Activated T-cell treated with anti-CD3 and anti-CD28 coated beads, Interleukin-2, amount 50 U/mL, for 72 hours (primary cell): ENCODE measurements around the gene TRIM65. TPM values are rescaled to one million over a fixed set of nuclear protein-coding genes. Genes with fewer than 3 reads are reported as not detected.

Source experiments
- ATAC-seq, 2 donors: fragments of 150-1000 bp; cut with Tn5 transposase; replicated peaks in 1 of 2; 2 replicates each; pipeline ENCODE4 v1.10.0; 2021; ENCODE audit warnings: moderate library complexity in 2 of 2, mild to moderate bottlenecking in 1 of 2
- DNase-seq, 2 donors: peaks; one replicate each; pipeline ENCODE4 v3.0.0; 2021 to 2022; ENCODE audit warnings: mixed read lengths in 1 of 2
- H3K27ac Mint-ChIP-seq: one replicate; pipeline ENCODE4 v1.8.0; 2022; ENCODE audit warnings: mild to moderate bottlenecking, moderate library complexity, mixed read lengths
- H3K27me3 Mint-ChIP-seq: one replicate; pipeline ENCODE4 v1.8.0; 2022; ENCODE audit warnings: low read depth, mixed read lengths
- H3K36me3 Mint-ChIP-seq, 2 donors: one replicate each; pipeline ENCODE4 v1.8.0; 2022; ENCODE audit warnings: mixed read lengths in 2 of 2, mild to moderate bottlenecking in 1 of 2; ENCODE audit not compliant: insufficient read depth in 2 of 2
- H3K4me1 Mint-ChIP-seq: one replicate; pipeline ENCODE4 v1.8.0; 2022; ENCODE audit warnings: low read depth, mixed read lengths
- H3K4me3 Mint-ChIP-seq, 2 donors: one replicate each; pipeline ENCODE4 v1.8.0; 2022; ENCODE audit warnings: mild to moderate bottlenecking in 2 of 2, mixed read lengths in 2 of 2, moderate library complexity in 2 of 2
- H3K9me3 Mint-ChIP-seq, 2 donors: one replicate each; pipeline ENCODE4 v1.8.0; 2022; ENCODE audit warnings: mixed read lengths in 2 of 2
- total RNA-seq, 2 donors: library from RNA; stranded (reverse); gene quantifications; one replicate each; pipeline ENCODE4 v1.2.3, GENCODE V29; 2022

Gene TRIM65
- total RNA-seq, 2 donors from 2014 or later, result 24.0 to 30.7 TPM

- Mint-ChIP-seq H3K27me3 (no peaks in the 10 kb centered on the region), H3K9me3 (no peaks in the 10 kb centered on the region), H3K36me3 (peaks cover 0 to 3% of the 10 kb centered on the region in 2 donors), H3K27ac (no peak overlapping the region), H3K4me3 (no peak overlapping the region), H3K4me1 (peaks cover 7% of the 10 kb centered on the region)
- DNase-seq (no peak), ATAC-seq (no peak)
Measured at GRCh38 chr17:75910699-75911098, 13.9 kb upstream of the TRIM65 start.

- peaks cover 0 to 2% of the 10 kb centered on the region in 2 donors for H3K36me3 Mint-ChIP-seq
- H3K27me3 Mint-ChIP-seq, result no peaks in the 10 kb centered on the region
- no peaks in the 10 kb centered on the region for H3K9me3 Mint-ChIP-seq
- no peak overlapping the region for H3K4me3 Mint-ChIP-seq
- H3K27ac Mint-ChIP-seq, result no peak overlapping the region
- peaks cover 10% of the 10 kb centered on the region for H3K4me1 Mint-ChIP-seq
- ATAC-seq (no peak), DNase-seq (no peak)
Measured at GRCh38 chr17:75909812-75910274, 13.1 kb upstream of the TRIM65 start.

GRCh38 chr17:75909051-75909811 is 12.5 kb upstream of the TRIM65 start:
- H3K27me3 Mint-ChIP-seq, result no peaks in the 10 kb centered on the region
- no peak overlapping the region for H3K27ac Mint-ChIP-seq
- no peaks in the 10 kb centered on the region for H3K36me3 Mint-ChIP-seq

GRCh38 chr17:75908201-75908600 is 11.4 kb upstream of the TRIM65 start:
- no peak for ATAC-seq
- peaks cover 0 to 2% of the 10 kb centered on the region in 2 donors for H3K36me3 Mint-ChIP-seq
- no peak overlapping the region for H3K27ac Mint-ChIP-seq
- peaks cover 20% of the 10 kb centered on the region for H3K4me1 Mint-ChIP-seq
- no peak for DNase-seq
- no peaks in the 10 kb centered on the region for H3K27me3 Mint-ChIP-seq
- H3K9me3 Mint-ChIP-seq, result no peaks in the 10 kb centered on the region
- no peak overlapping the region for H3K4me3 Mint-ChIP-seq

More at GRCh38 chr17:75909051-75909811, 12.5 kb upstream of the TRIM65 start:
- no peak overlapping the region for H3K4me3 Mint-ChIP-seq
- no peak for DNase-seq
- H3K4me1 Mint-ChIP-seq, result peaks cover 10% of the 10 kb centered on the region
- ATAC-seq, result no peak
- no peaks in the 10 kb centered on the region for H3K9me3 Mint-ChIP-seq

- DNase-seq, result no peak
- H3K36me3 Mint-ChIP-seq, result peaks cover 0 to 2% of the 10 kb centered on the region in 2 donors
- H3K4me3 Mint-ChIP-seq, result peak overlapping the region; percentile 36 to 51
- peaks cover 23% of the 10 kb centered on the region for H3K4me1 Mint-ChIP-seq
- no peaks in the 10 kb centered on the region for H3K9me3 Mint-ChIP-seq
- no peak for ATAC-seq
- H3K27ac Mint-ChIP-seq, result no peak overlapping the region
- no peaks in the 10 kb centered on the region for H3K27me3 Mint-ChIP-seq
Measured at GRCh38 chr17:75906143-75906884, 9.6 kb upstream of the TRIM65 start.

GRCh38 chr17:75904749-75905521 is 8.2 kb upstream of the TRIM65 start, which contains the start of gene MRPL38:
Gene MRPL38 (minus strand): TSS chr17:75904884. CDS start chr17:75904875, 9 bp downstream.
- H3K4me1 Mint-ChIP-seq, result peaks cover 23% of the 10 kb centered on the region
- no peaks in the 10 kb centered on the region for H3K9me3 Mint-ChIP-seq
- peak within 1 kb of the TSS; percentile 88 for H3K27ac Mint-ChIP-seq
- peak within 1 kb of the TSS; percentile 96 to 97 for H3K4me3 Mint-ChIP-seq
- H3K27me3 Mint-ChIP-seq, result no peaks in the 10 kb centered on the region
- peaks cover 2 to 4% of the 10 kb centered on the region in 2 donors for H3K36me3 Mint-ChIP-seq
- ATAC-seq (peak; percentile 98 to 99), DNase-seq (peak; percentile 97 to 99)

- peaks cover 27% of the 10 kb centered on the region for H3K4me1 Mint-ChIP-seq
- H3K4me3 Mint-ChIP-seq, result no peak overlapping the region
- ATAC-seq, result no peak
- no peak for DNase-seq
- no peaks in the 10 kb centered on the region for H3K9me3 Mint-ChIP-seq
- H3K27me3 Mint-ChIP-seq, result no peaks in the 10 kb centered on the region
- peaks cover 4 to 8% of the 10 kb centered on the region in 2 donors for H3K36me3 Mint-ChIP-seq
- H3K27ac Mint-ChIP-seq, result no peak overlapping the region
Measured at GRCh38 chr17:75902406-75902805, 5.7 kb upstream of the TRIM65 start.

- Mint-ChIP-seq H3K4me1 (peaks cover 30% of the 10 kb centered on the region), H3K4me3 (no peak overlapping the region), H3K9me3 (no peaks in the 10 kb centered on the region), H3K27ac (no peak overlapping the region), H3K36me3 (peaks cover 4 to 8% of the 10 kb centered on the region in 2 donors), H3K27me3 (no peaks in the 10 kb centered on the region)
- DNase-seq (no peak), ATAC-seq (no peak)
Measured at GRCh38 chr17:75901727-75902126, 5.0 kb upstream of the TRIM65 start.

GRCh38 chr17:75900691-75901533 is 4.2 kb upstream of the TRIM65 start:
- Mint-ChIP-seq H3K27me3 (no peaks in the 10 kb centered on the region), H3K27ac (no peak overlapping the region), H3K4me3 (no peak overlapping the region), H3K36me3 (peaks cover 4 to 8% of the 10 kb centered on the region in 2 donors), H3K9me3 (no peaks in the 10 kb centered on the region), H3K4me1 (peaks cover 26% of the 10 kb centered on the region)
- DNase-seq (no peak), ATAC-seq (no peak)

GRCh38 chr17:75899767-75900468 is 3.2 kb upstream of the TRIM65 start:
- H3K27ac Mint-ChIP-seq, result no peak overlapping the region
- H3K36me3 Mint-ChIP-seq, result peaks cover 4 to 8% of the 10 kb centered on the region in 2 donors
- no peaks in the 10 kb centered on the region for H3K27me3 Mint-ChIP-seq
- no peaks in the 10 kb centered on the region for H3K9me3 Mint-ChIP-seq
- H3K4me3 Mint-ChIP-seq, result no peak overlapping the region
- ATAC-seq, result no peak
- peaks cover 30% of the 10 kb centered on the region for H3K4me1 Mint-ChIP-seq
- DNase-seq, result no peak

GRCh38 chr17:75899353-75899752 is 2.6 kb upstream of the TRIM65 start:
- no peaks in the 10 kb centered on the region for H3K9me3 Mint-ChIP-seq
- H3K27me3 Mint-ChIP-seq, result no peaks in the 10 kb centered on the region
- no peak for DNase-seq
- peaks cover 4 to 8% of the 10 kb centered on the region in 2 donors for H3K36me3 Mint-ChIP-seq
- ATAC-seq, result no peak
- H3K27ac Mint-ChIP-seq, result no peak overlapping the region
- H3K4me3 Mint-ChIP-seq, result no peak overlapping the region
- peaks cover 34% of the 10 kb centered on the region for H3K4me1 Mint-ChIP-seq

- Mint-ChIP-seq H3K36me3 (peaks cover 2 to 8% of the 10 kb centered on the region in 2 donors), H3K4me3 (no peak overlapping the region), H3K9me3 (no peaks in the 10 kb centered on the region), H3K4me1 (peaks cover 36% of the 10 kb centered on the region), H3K27me3 (no peaks in the 10 kb centered on the region), H3K27ac (no peak overlapping the region)
- DNase-seq (no peak), ATAC-seq (no peak)
Measured at GRCh38 chr17:75898791-75899190, 2.0 kb upstream of the TRIM65 start.
